HT1080 (cell line): ENCODE results near the gene PTPRG. TPM values are rescaled to one million over a fixed set of nuclear protein-coding genes. Genes with fewer than 3 reads are reported as not detected.
"Not testable (repeated sequence)": the region's sequence is repeated elsewhere in the genome, so short reads cannot be mapped to it uniquely, and the experiment has no call there.

ENCODE experiments used
- DNase-seq: peaks from one replicate; pipeline ENCODE4 v3.0.0-alpha.2; 2015; ENCODE audit warnings: low read depth
- total RNA-seq: library from RNA; depleted of rRNA; stranded (reverse); fragments of >200 nt; shearing (Covaris generic); gene quantifications from 2 replicates; pipeline ENCODE4 v1.2.3, GENCODE V29; 2014

Gene PTPRG
- total RNA-seq, 1 experiment from 2014 or later = 41.1 TPM

GRCh38 chr3:61716693-61717092 is 155.3 kb downstream of the PTPRG start:
- not testable (repeated sequence) for DNase-seq

GRCh38 chr3:61718565-61718964 is 157.2 kb downstream of the PTPRG start:
- DNase-seq = no peak

- DNase-seq = no peak
These were observed 158.1 kb downstream of the PTPRG start for GRCh38 chr3:61719278-61719977.

- DNase-seq = no peak
These were observed 161.7 kb downstream of the PTPRG start for GRCh38 chr3:61723038-61723437.

- DNase-seq = no peak
These were observed 162.8 kb downstream of the PTPRG start for GRCh38 chr3:61724183-61724582.

- DNase-seq = no peak
These were observed 163.4 kb downstream of the PTPRG start for GRCh38 chr3:61724801-61725200.

- peak; percentile 30 for DNase-seq
These were observed 164.5 kb downstream of the PTPRG start for GRCh38 chr3:61725851-61726333.

- DNase-seq = no peak
These were observed 166.1 kb downstream of the PTPRG start for GRCh38 chr3:61727435-61727834.

GRCh38 chr3:61729038-61729634 is 167.8 kb downstream of the PTPRG start:
- no peak for DNase-seq

GRCh38 chr3:61730056-61730455 is 168.7 kb downstream of the PTPRG start:
- DNase-seq = no peak

- DNase-seq = no peak
These were observed 169.3 kb downstream of the PTPRG start for GRCh38 chr3:61730577-61731231.

GRCh38 chr3:61733000-61733399 is 171.6 kb downstream of the PTPRG start:
- DNase-seq = no peak

GRCh38 chr3:61733876-61734275 is 172.5 kb downstream of the PTPRG start:
- DNase-seq = no peak

GRCh38 chr3:61734749-61735686 is 173.6 kb downstream of the PTPRG start:
- no peak for DNase-seq

GRCh38 chr3:61736506-61736905 is 175.1 kb downstream of the PTPRG start:
- DNase-seq = peak; percentile 47

GRCh38 chr3:61739640-61740039 is 178.3 kb downstream of the PTPRG start:
- no peak for DNase-seq

GRCh38 chr3:61740494-61740893 is 179.1 kb downstream of the PTPRG start:
- DNase-seq = no peak

GRCh38 chr3:61741551-61741950 is 180.2 kb downstream of the PTPRG start:
- DNase-seq = no peak

- DNase-seq = no peak
These were observed 180.6 kb downstream of the PTPRG start for GRCh38 chr3:61742006-61742405.

GRCh38 chr3:61743067-61743466 is 181.7 kb downstream of the PTPRG start:
- no peak for DNase-seq

- no peak for DNase-seq
These were observed 182.4 kb downstream of the PTPRG start for GRCh38 chr3:61743686-61744242.
